Esophagus squamous epithelium (tissue), 5 donors: ENCODE results near the gene PIMREG. TPM values are rescaled to one million over a fixed set of nuclear protein-coding genes. Genes with fewer than 3 reads are reported as not detected.

ENCODE experiments used
- DNase-seq: peaks from one replicate; lab custom pipeline; 2025; lab: John Stamatoyannopoulos, UW
- H3K27ac ChIP-seq, 4 donors: fragments of 200-600 bp; sonication (generic); one replicate each; pipeline ENCODE4 v1.5.1; 2016 to 2019; ENCODE audit warnings: mild to moderate bottlenecking in 1 of 4
- H3K27me3 ChIP-seq, 4 donors: fragments of 200-600 bp; sonication (generic); 1 replicate in 3 of 4; 2 replicates in 1 of 4; pipeline versions ENCODE4 v1.5.1 to v1.6.0; 2017 to 2021; ENCODE audit warnings: antibody characterized with exemption in 1 of 4
- H3K36me3 ChIP-seq, 3 donors: fragments of 200-600 bp; sonication (generic); one replicate each; pipeline ENCODE4 v1.5.1; 2016 to 2019
- H3K4me1 ChIP-seq, 3 donors: fragments of 200-600 bp; sonication (generic); one replicate each; pipeline ENCODE4 v1.5.1; 2017 to 2019
- H3K4me3 ChIP-seq, 4 donors: fragments of 200-600 bp; sonication (generic); 1 replicate in 3 of 4; 2 replicates in 1 of 4; pipeline ENCODE4 v1.5.1; 2016 to 2019; ENCODE audit warnings: mild to moderate bottlenecking in 2 of 4, moderate library complexity in 1 of 4
- H3K9me3 ChIP-seq, 3 donors: fragments of 200-600 bp; sonication (generic); one replicate each; pipeline ENCODE4 v1.5.1; 2016 to 2019
- CTCF ChIP-seq, 6 experiments: fragments of 450-650 bp in 4 of 6; fragments of 200-600 bp in 2 of 6; sonication (generic) in 2 of 6; IDR thresholded peaks; one replicate each; pipeline ENCODE4 v1.5.1; 2016 to 2019; ENCODE audit warnings: antibody characterized with exemption in 6 of 6, mild to moderate bottlenecking in 4 of 6, moderate library complexity in 4 of 6
- POLR2A ChIP-seq, 4 donors: fragments of 450-650 bp; IDR thresholded peaks; one replicate each; pipeline ENCODE4 v1.6.1; 2017; ENCODE audit warnings: antibody characterized with exemption in 4 of 4, mild to moderate bottlenecking in 4 of 4, moderate library complexity in 3 of 4
- WGBS, 2 donors: methylation state at CpG; one replicate each; pipeline ENCODE4 v1.1.5; 2018; 5-methylcytosine and 5-hydroxymethylcytosine counted together
- intact Hi-C: fragments of 100-400 bp; cut with DNase I; formaldehyde crosslinking; loops from one replicate; pipeline ENCODE4 v1.15.0; 2022
- total RNA-seq, 4 donors: library from RNA; depleted of rRNA; stranded (reverse); fragments of >200 nt; gene quantifications; one replicate each; pipeline ENCODE4 v1.1.0, GENCODE V29; 2016
- donor health status: DM: yes; HTN: yes; CAD: no.

Gene PIMREG
- total RNA-seq, 4 donors from 2014 or later = 3.6 to 7.2 (median 5.2) TPM

GRCh38 chr17:6496116-6496481 lies 51.8 kb downstream of the PIMREG start:
- Histone ChIP-seq H3K36me3 (peaks cover 0 to 19% (median 0%) of the 10 kb centered on the region in 3 donors), H3K27me3 (no peaks in the 10 kb centered on the region), H3K9me3 (no peaks in the 10 kb centered on the region), H3K27ac (no peak overlapping the region), H3K4me1 (peaks cover 0 to 39% (median 0%) of the 10 kb centered on the region in 3 donors), H3K4me3 (no peak overlapping the region)
- no peak for TF ChIP-seq CTCF (IDR thresholded peaks at IDR 0.05)
- TF ChIP-seq POLR2A (IDR thresholded peaks at IDR 0.05) = no peak
- DNase-seq = no peak
- intact Hi-C loops = no loop called here
- WGBS, 2 donors = 40 to 51% methylated on average over 8 of the region's 8 CpGs

GRCh38 chr17:6496640-6497441 lies 52.6 kb downstream of the PIMREG start:
- TF ChIP-seq POLR2A (IDR thresholded peaks at IDR 0.05) (no peak), CTCF (IDR thresholded peaks at IDR 0.05) (no peak)
- Histone ChIP-seq H3K4me1 (peaks cover 0 to 39% (median 0%) of the 10 kb centered on the region in 3 donors), H3K4me3 (no peak overlapping the region), H3K9me3 (no peaks in the 10 kb centered on the region), H3K36me3 (peaks cover 0 to 26% (median 0%) of the 10 kb centered on the region in 3 donors), H3K27me3 (no peaks in the 10 kb centered on the region), H3K27ac (no peak overlapping the region)
- 65 to 75% methylated on average over 8 to 14 of the region's 15 CpGs for WGBS, 2 donors
- DNase-seq = no peak
- intact Hi-C loops = no loop called here

- intact Hi-C loops = no loop called here
- H3K4me1 ChIP-seq = peaks cover 0 to 39% (median 0%) of the 10 kb centered on the region in 3 donors
- H3K9me3 ChIP-seq = no peaks in the 10 kb centered on the region
- 62 to 80% methylated on average over 3 to 5 of the region's 17 CpGs for WGBS, 2 donors
- H3K4me3 ChIP-seq = no peak overlapping the region
- no peak for DNase-seq
- H3K27ac ChIP-seq = no peak overlapping the region
- H3K36me3 ChIP-seq = peaks cover 0 to 34% (median 0%) of the 10 kb centered on the region in 3 donors
- H3K27me3 ChIP-seq = no peaks in the 10 kb centered on the region
- TF ChIP-seq CTCF (IDR thresholded peaks at IDR 0.05) = no peak
- no peak for TF ChIP-seq POLR2A (IDR thresholded peaks at IDR 0.05)
Measured at GRCh38 chr17:6497496-6498221, 53.4 kb downstream of the PIMREG start.

DNA sequence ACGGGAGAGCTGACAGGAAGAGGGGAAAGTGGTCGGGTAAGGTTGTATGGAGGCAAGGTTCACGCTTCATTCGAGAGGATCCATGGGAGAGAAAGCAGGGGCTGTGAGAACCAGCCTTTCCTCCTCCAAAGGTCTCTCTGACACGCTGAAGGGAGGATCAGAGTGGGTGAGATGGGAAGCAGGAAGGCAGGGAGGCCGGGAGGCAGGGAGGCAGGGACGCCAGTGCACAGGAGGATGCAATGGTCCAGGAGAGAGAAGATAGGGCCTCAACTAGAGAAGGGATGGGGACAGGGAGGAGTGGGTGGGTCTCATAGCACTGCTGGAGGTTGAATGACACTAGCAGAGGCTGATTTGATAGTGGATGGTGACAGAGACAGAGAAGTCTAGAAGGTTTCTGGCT lies 54.1 kb downstream of the PIMREG start:
- Histone ChIP-seq H3K4me1 (peaks cover 0 to 34% (median 0%) of the 10 kb centered on the region in 3 donors), H3K9me3 (no peaks in the 10 kb centered on the region), H3K27ac (no peak overlapping the region), H3K4me3 (no peak overlapping the region), H3K36me3 (peaks cover 0 to 41% (median 0%) of the 10 kb centered on the region in 3 donors), H3K27me3 (no peaks in the 10 kb centered on the region)
- TF ChIP-seq CTCF (IDR thresholded peaks at IDR 0.05) = no peak
- no peak for TF ChIP-seq POLR2A (IDR thresholded peaks at IDR 0.05)
- intact Hi-C loops = no loop called here
- 73 to 83% methylated on average over 7 of the region's 7 CpGs for WGBS, 2 donors
- DNase-seq = no peak
